HepG2 (cell line): Measurements from ENCODE around the gene FAM229A. TPM values are rescaled to one million over a fixed set of nuclear protein-coding genes. Genes with fewer than 3 reads are reported as not detected.
A peak's percentile ranks its signal among the peaks of the same experiment; 100 is the strongest.

Experiments
- ATAC-seq: fragments of 200-7000 bp; cut with Tn5 transposase; 3 replicates; pipeline ENCODE4 v1.9.1; 2020; ENCODE audit warnings: mild to moderate bottlenecking, moderate library complexity
- BruUV-seq: library from RNA; stranded (reverse); fragments of 400-500 nt; replicated peaks from 2 replicates; lab custom pipeline; 2021; lab: Mats Ljungman, UMichigan
- CTCF ChIA-PET: fragments of 300-600 bp; formaldehyde crosslinking; extraction: SDS; loops from one replicate; lab custom pipeline; 2021; ENCODE audit warnings: low total read pairs, inconsistent platforms, low intra/inter-chr PET ratio; lab: Yijun Ruan, JAX
- POLR2A ChIA-PET: fragments of 350-600 bp; sonication (Branson Sonifier 250); formaldehyde crosslinking; loops from one replicate; lab custom pipeline; 2020; ENCODE audit warnings: antibody characterized with exemption, inconsistent platforms; lab: Yijun Ruan, JAX
- DNase-seq: peaks from one replicate; pipeline ENCODE4 v3.0.0-alpha.2; 2015; ENCODE audit warnings: low spot score
- FAIRE-seq: peaks from 3 replicates; lab custom pipeline; 2011; peaks lifted over from hg19 to GRCh38; lab: Jason Lieb, UNC
- H2AFZ ChIP-seq: one replicate; pipeline ENCODE4 v1.6.1; 2011; ENCODE audit warnings: low read length, inconsistent platforms
- H3K27ac ChIP-seq: fragments of 300-600 bp; 3 replicates; pipeline ENCODE4 v1.8.0; 2011; ENCODE audit warnings: mixed run types, mild to moderate bottlenecking, mixed read lengths, low read length, inconsistent platforms; ENCODE audit not compliant: insufficient read depth; ENCODE audit errors: extremely low read length
- H3K27me3 ChIP-seq, 2 experiments: fragments of 200-600 bp in 1 of 2; 2 replicates in 1 of 2; 3 replicates in 1 of 2; pipeline versions ENCODE4 v1.6.0 to v1.8.0; 2011; ENCODE audit warnings: low read length in 2 of 2, mild to moderate bottlenecking in 2 of 2, moderate library complexity in 2 of 2, inconsistent platforms in 1 of 2; ENCODE audit not compliant: insufficient read depth in 2 of 2, control insufficient read depth in 1 of 2
- H3K36me3 ChIP-seq, 2 experiments: fragments of 200-600 bp in 1 of 2; replicated peaks in 1 of 2; 2 replicates in 1 of 2; 3 replicates in 1 of 2; pipeline versions ENCODE4 v1.5.1 to v1.8.0; 2011; ENCODE audit warnings: low read length in 2 of 2, inconsistent platforms in 1 of 2; ENCODE audit not compliant: insufficient read depth in 2 of 2, control insufficient read depth in 1 of 2
- H3K4me1 ChIP-seq: 2 replicates; pipeline ENCODE4 v1.5.1; 2012; ENCODE audit warnings: low read length, inconsistent platforms; ENCODE audit not compliant: insufficient read depth
- H3K4me2 ChIP-seq: 2 replicates; pipeline ENCODE4 v1.6.0; 2011; ENCODE audit warnings: low read depth, low read length, inconsistent platforms
- H3K4me3 ChIP-seq, 3 experiments: fragments of 200-600 bp in 1 of 3; sonication (generic), shearing (Covaris generic) in 1 of 3; replicated peaks in 1 of 3; 2 replicates each; pipeline ENCODE4 v1.5.1; 2011 to 2016; ENCODE audit warnings: low read length in 3 of 3, inconsistent platforms in 2 of 3, low read depth in 2 of 3, mild to moderate bottlenecking in 2 of 3, control low read depth in 1 of 3, mixed read lengths in 1 of 3; ENCODE audit not compliant: insufficient read depth in 1 of 3
- H3K79me2 ChIP-seq: one replicate; pipeline ENCODE4 v1.6.1; 2011; ENCODE audit warnings: low read length, inconsistent platforms; ENCODE audit not compliant: insufficient read depth
- H3K9ac ChIP-seq: 2 replicates; pipeline ENCODE4 v1.6.0; 2011; ENCODE audit warnings: mild to moderate bottlenecking, low read depth, low read length, inconsistent platforms; ENCODE audit not compliant: insufficient read depth
- H3K9me3 ChIP-seq: 2 replicates; pipeline ENCODE4 v1.5.1; 2012; ENCODE audit warnings: mild to moderate bottlenecking, low read length
- H4K20me1 ChIP-seq: 2 replicates; pipeline ENCODE4 v1.6.0; 2011; ENCODE audit warnings: inconsistent platforms, mild to moderate bottlenecking, low read length, moderate library complexity; ENCODE audit not compliant: insufficient read depth
- CSRNP2 ChIP-seq: sonication (generic); formaldehyde crosslinking; conservative IDR thresholded peaks from 2 replicates; pipeline ENCODE4 v1.8.0; 2022; ENCODE audit warnings: low read depth, missing genetic modification reagents
- FOXP4 ChIP-seq: sonication (generic); formaldehyde crosslinking; IDR thresholded peaks from 2 replicates; pipeline ENCODE4 v1.4.0; 2020; ENCODE audit warnings: missing genetic modification reagents
- HBP1 ChIP-seq: IDR thresholded peaks from 2 replicates; pipeline ENCODE4 v1.6.1; 2016; ENCODE audit warnings: low read depth, control low read depth
- HNRNPUL1 ChIP-seq: fragments of 200-400 bp; formaldehyde crosslinking; IDR thresholded peaks from 2 replicates; pipeline ENCODE4 v1.6.1; 2017; ENCODE audit warnings: low read depth, mild to moderate bottlenecking, low read length, moderate library complexity
- MAFF ChIP-seq: IDR thresholded peaks from 2 replicates; pipeline ENCODE4 v1.6.1; 2011; ENCODE audit warnings: low read depth, low read length, improper control_type of control experiment
- PAX8 ChIP-seq: sonication (generic); formaldehyde crosslinking; IDR thresholded peaks from 2 replicates; pipeline ENCODE4 v1.8.0; 2022; ENCODE audit warnings: mild to moderate bottlenecking, missing genetic modification reagents, borderline replicate concordance
- PBX2 ChIP-seq: IDR thresholded peaks from 2 replicates; pipeline ENCODE4 v1.6.1; 2016; ENCODE audit warnings: control low read depth
- PBX3 ChIP-seq: sonication (generic); formaldehyde crosslinking; IDR thresholded peaks from 2 replicates; pipeline ENCODE4 v1.8.1; 2023; ENCODE audit warnings: missing genetic modification reagents, inconsistent platforms, borderline replicate concordance
- RFXAP ChIP-seq: sonication (generic); formaldehyde crosslinking; IDR thresholded peaks from 2 replicates; pipeline ENCODE4 v1.4.0; 2020; ENCODE audit warnings: missing genetic modification reagents, borderline replicate concordance
- TARDBP ChIP-seq: sonication (generic); formaldehyde crosslinking; IDR thresholded peaks from 2 replicates; pipeline ENCODE4 v1.8.0; 2022; ENCODE audit warnings: mild to moderate bottlenecking, missing genetic modification reagents
- ZFP36 ChIP-seq: fragments of 150-350 bp; IDR thresholded peaks from 2 replicates; pipeline ENCODE4 v1.6.1; 2018; ENCODE audit warnings: borderline replicate concordance, low read length, low read depth; ENCODE audit not compliant: partially characterized antibody
- ZHX1 ChIP-seq: sonication (generic); formaldehyde crosslinking; IDR thresholded peaks from 2 replicates; pipeline ENCODE4 v1.8.1; 2022; ENCODE audit warnings: low read depth, mild to moderate bottlenecking, missing genetic modification reagents
- ZNF33A ChIP-seq: sonication (generic); formaldehyde crosslinking; IDR thresholded peaks from 2 replicates; pipeline ENCODE4 v1.5.1; 2020; ENCODE audit warnings: missing genetic modification reagents, mild to moderate bottlenecking, moderate library complexity, borderline replicate concordance
- WGBS: methylation state at CpG from one replicate; pipeline ENCODE4 v1.1.6; 2017; ENCODE audit warnings: low lambda C conversion rate; 5-methylcytosine and 5-hydroxymethylcytosine counted together
- in situ Hi-C: cut with HindIII; loops from 2 replicates; pipeline ENCODE4 v1.10.0; 2017; ENCODE audit warnings: low pct_unique_long_range_greater_than_20kb; ENCODE audit not compliant: extremely low pct_ligation_motif_present
- intact Hi-C: fragments of 100-400 bp; cut with micrococcal nuclease; formaldehyde crosslinking; loops from one replicate; pipeline ENCODE4 v1.10.0; 2022; ENCODE audit not compliant: unreplicated experiment
- polyA plus RNA-seq, 8 experiments: library from polyadenylated mRNA; depleted of rRNA in 3 of 8; stranded (reverse) in 7 of 8; unstranded in 1 of 8; fragments of >200 nt; fragmentation: Illumina TruSeq in 4 of 8; extraction: Trizol in 4 of 8; gene quantifications; 2 replicates each; pipeline versions ENCODE4 v1.2.1 to v1.2.3, GENCODE V29; 2011 to 2016; ENCODE audit warnings: low read depth in 4 of 8, missing spikeins in 1 of 8, mixed read lengths in 1 of 8; ENCODE audit not compliant: insufficient read depth in 1 of 8
- total RNA-seq, 5 experiments: library from RNA; depleted of rRNA; stranded (reverse); fragments of >200 nt; fragmentation: Illumina TruSeq; extraction: Trizol; gene quantifications; 2 replicates each; pipeline ENCODE4 v1.2.3, GENCODE V29; 2016; ENCODE audit warnings: low read depth in 1 of 5

FAM229A gene
- total and polyA plus RNA-seq, 2 of the 13 experiments (the other 11 are each of a cell fraction or from before 2014, with no cell fraction given), result 3.2 to 17.6 TPM

- CTCF ChIA-PET, result no interaction called here
- TSS peak; percentile 80 for BruUV-seq
- FAIRE-seq, result no peak
- Histone ChIP-seq H3K27ac (peak overlapping the region; percentile 96), H3K4me2 (peak overlapping the region; percentile 80), H3K4me1 (peaks cover 31% of the 10 kb centered on the region), H2AFZ (no peak overlapping the region), H3K79me2 (peaks cover 41% of the 10 kb centered on the region), H3K27me3 (no peaks in the 10 kb centered on the region; a peak in 1 of 5 replicates), H4K20me1 (no peaks in the 10 kb centered on the region), H3K9ac (peak overlapping the region; percentile 97), H3K9me3 (no peaks in the 10 kb centered on the region), H3K36me3 (peaks cover 11 to 24% of the 10 kb centered on the region in 2 experiments; a peak in 4 of 5 replicates), H3K4me3 (peak overlapping the region; percentile 77 to 99 (median 91))
- ATAC-seq, result peak; percentile 35
- no peak for DNase-seq
- WGBS, result 0% methylated on average over 10 of the region's 15 CpGs
- POLR2A ChIA-PET, result interaction anchor here (0.8 to 3.0 kb wide), 25 partner anchors 8 to 365 kb away, joined by 3 to 37 read pairs (median 6); partner anchors contain the start of genes CCDC28B, HDAC1, KPNA6 and MARCKSL1
- in situ Hi-C loops, result no loop called here
- intact Hi-C loops, result loop anchor here (2.0 to 10.0 kb wide), 2 partner anchors 43 to 59 kb away; partner anchors contain the start of gene MARCKSL1
- TF ChIP-seq PAX8 (CRISPR knock-in tag) (no peak), ZHX1 (CRISPR knock-in tag) (no peak), RFXAP (CRISPR knock-in tag) (no peak), HBP1 (peak; percentile 3; the same call in 1 of the 2 replicates), PBX2 (CRISPR knock-in tag) (no peak), CSRNP2 (CRISPR knock-in tag) (no peak), ZNF33A (CRISPR knock-in tag) (no peak), HNRNPUL1 (no peak), TARDBP (CRISPR knock-in tag) (no peak), FOXP4 (CRISPR knock-in tag) (0 out of 2 replicates have a peak, but pooled peaks have one; percentile 2), ZFP36 (no peak), PBX3 (no peak), MAFF (no peak)
Measured at GRCh38 chr1:32393832-32394140, 31.5 kb upstream of the FAM229A start.
